Fibroblast of the aortic adventitia (primary cell): ENCODE measurements around the gene RASGRP2. TPM values are rescaled to one million over a fixed set of nuclear protein-coding genes. Genes with fewer than 3 reads are reported as not detected.

Experiments
- DNase-seq: peaks from one replicate; pipeline ENCODE4 v3.0.0-alpha.2; 2010; ENCODE audit warnings: low read depth
- H3K4me3 ChIP-seq: 2 replicates; pipeline ENCODE4 v1.5.1; 2011; ENCODE audit warnings: low read depth, mild to moderate bottlenecking, control low read depth, low read length, moderate library complexity
- total RNA-seq: library from RNA; depleted of rRNA; stranded (reverse); fragments of >200 nt; gene quantifications from 2 replicates; pipeline ENCODE4 v1.2.3, GENCODE V29; 2012; ENCODE audit warnings: low replicate concordance
- TF ChIP-seq, protein P1 (sequence below): IDR thresholded peaks from 2 replicates; pipeline ENCODE4 v1.5.1; 2011; ENCODE audit warnings: mild to moderate bottlenecking, low read length, control low read depth, inconsistent platforms; ENCODE audit not compliant: insufficient read depth

Gene RASGRP2
- total RNA-seq, 1 donor: not detected

DNA sequence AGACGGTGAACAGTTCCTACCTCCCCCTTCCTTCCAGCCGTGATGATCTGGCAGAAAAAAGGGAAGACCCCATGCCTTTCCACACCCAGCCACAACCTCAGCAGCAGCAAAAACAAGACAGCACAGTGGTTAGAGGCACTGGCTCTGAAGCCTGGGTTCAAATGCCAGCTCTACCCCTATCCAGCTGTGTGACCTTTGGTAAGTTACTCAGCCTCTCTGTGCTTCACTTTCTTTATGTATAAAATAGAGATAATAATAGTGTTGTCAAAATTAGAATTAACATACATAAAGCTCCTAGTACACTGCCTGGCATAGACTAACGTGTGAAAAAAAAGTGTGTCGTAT, 25.2 kb downstream of the RASGRP2 start:
- no peak for DNase-seq
- H3K4me3 ChIP-seq: no peak overlapping the region
- TF ChIP-seq, protein P1, sequence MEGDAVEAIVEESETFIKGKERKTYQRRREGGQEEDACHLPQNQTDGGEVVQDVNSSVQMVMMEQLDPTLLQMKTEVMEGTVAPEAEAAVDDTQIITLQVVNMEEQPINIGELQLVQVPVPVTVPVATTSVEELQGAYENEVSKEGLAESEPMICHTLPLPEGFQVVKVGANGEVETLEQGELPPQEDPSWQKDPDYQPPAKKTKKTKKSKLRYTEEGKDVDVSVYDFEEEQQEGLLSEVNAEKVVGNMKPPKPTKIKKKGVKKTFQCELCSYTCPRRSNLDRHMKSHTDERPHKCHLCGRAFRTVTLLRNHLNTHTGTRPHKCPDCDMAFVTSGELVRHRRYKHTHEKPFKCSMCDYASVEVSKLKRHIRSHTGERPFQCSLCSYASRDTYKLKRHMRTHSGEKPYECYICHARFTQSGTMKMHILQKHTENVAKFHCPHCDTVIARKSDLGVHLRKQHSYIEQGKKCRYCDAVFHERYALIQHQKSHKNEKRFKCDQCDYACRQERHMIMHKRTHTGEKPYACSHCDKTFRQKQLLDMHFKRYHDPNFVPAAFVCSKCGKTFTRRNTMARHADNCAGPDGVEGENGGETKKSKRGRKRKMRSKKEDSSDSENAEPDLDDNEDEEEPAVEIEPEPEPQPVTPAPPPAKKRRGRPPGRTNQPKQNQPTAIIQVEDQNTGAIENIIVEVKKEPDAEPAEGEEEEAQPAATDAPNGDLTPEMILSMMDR: no peak

DNA sequence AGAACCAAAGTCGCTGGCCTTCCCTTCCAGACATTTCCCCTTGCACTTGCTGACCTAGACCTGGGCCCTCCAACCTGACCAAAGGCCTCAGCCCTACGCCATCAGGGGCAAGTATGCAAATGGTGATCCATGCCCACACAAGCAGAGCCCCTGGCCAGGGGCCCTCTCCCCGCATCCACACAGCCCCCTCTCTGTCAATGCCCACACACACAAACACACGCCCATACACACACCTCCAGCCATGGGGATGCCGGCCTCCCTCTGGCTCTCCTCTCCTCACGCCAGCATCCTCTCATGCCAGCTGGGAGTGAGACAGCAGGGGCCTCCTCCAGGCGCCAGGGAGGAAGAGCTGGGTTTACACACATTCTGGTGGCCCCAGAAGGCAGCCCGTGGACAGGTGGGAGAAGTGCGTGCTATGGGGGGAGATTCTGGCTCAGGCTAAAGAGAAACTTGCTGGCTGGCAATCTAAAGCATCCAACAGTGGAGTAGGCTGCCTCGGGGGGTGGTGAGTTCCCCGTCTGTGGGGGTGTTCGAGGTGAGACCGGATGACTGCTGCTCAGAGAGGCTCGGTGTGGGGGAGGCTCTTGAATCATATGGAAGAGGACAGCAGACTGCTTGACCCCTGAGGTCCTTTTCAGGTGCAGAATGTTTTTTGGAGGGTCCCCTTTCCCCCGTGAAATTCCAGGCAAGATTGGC, 25.7 kb downstream of the RASGRP2 start:
- DNase-seq: no peak
- TF ChIP-seq, protein P1: no peak
- H3K4me3 ChIP-seq: no peak overlapping the region

DNA sequence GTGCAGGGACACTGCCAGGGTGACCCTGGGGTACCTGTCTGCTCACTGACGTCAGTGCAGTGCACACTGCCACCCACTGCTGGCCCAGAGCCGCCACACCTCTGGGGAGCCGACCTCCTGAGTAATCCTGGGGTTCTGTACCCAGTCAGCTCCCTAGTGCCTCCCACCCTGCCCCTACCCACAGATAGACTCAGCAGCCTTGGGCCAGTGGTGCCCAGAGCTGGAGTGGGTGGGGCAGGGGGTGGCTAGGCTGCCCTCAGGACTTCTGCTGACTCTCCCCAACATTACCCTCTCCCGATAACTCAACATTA, 26.7 kb downstream of the RASGRP2 start:
- no peak for DNase-seq
- TF ChIP-seq, protein P1: no peak
- H3K4me3 ChIP-seq: no peak overlapping the region

GRCh38 chr11:64716473-64717267, 27.3 kb downstream of the RASGRP2 start:
- DNase-seq: no peak
- H3K4me3 ChIP-seq: no peak overlapping the region
- TF ChIP-seq, protein P1: no peak

- TF ChIP-seq, protein P1: no peak
- DNase-seq: no peak
- H3K4me3 ChIP-seq: no peak overlapping the region
Observed at GRCh38 chr11:64715756-64716472, 28.0 kb downstream of the RASGRP2 start.

GRCh38 chr11:64715110-64715509, 28.8 kb downstream of the RASGRP2 start:
- DNase-seq: no peak

More at GRCh38 chr11:64715110-64715509, 28.8 kb downstream of the RASGRP2 start:
- H3K4me3 ChIP-seq: no peak overlapping the region
- TF ChIP-seq, protein P1: no peak
